ENCODE data around the gene MYH7B.

The MYH7B gene

GRCh38 chr20:34952671-34953070, 3.0 kb upstream of the MYH7B start:
- no peak overlapping the region for H3K27ac ChIP-seq (ENCODE audit: low read length)
- peaks cover 7% of the 10 kb centered on the region for H3K79me2 ChIP-seq (ENCODE audit: low read length)
- no peak overlapping the region for H2AFZ ChIP-seq (ENCODE audit: low read depth, low read length)
- no peak overlapping the region for H3K4me3 ChIP-seq (ENCODE audit: low read length)
- TF ChIP-seq CTCF (IDR thresholded peaks at IDR 0.05; ENCODE audit: low read depth, low read length) (no peak), EZH2phosphoT487 (IDR thresholded peaks at IDR 0.05; ENCODE audit: low read depth) (no peak)
- peaks cover 10% of the 10 kb centered on the region for H3K4me1 ChIP-seq (ENCODE audit: low read length)
- H3K27me3 ChIP-seq (ENCODE audit: low read depth, low read length), result no peaks in the 10 kb centered on the region
- H3K9ac ChIP-seq (ENCODE audit: low read length), result no peak overlapping the region
- H4K20me1 ChIP-seq (ENCODE audit: insufficient read depth, low read length), result no peaks in the 10 kb centered on the region
- H3K36me3 ChIP-seq (replicated peaks; ENCODE audit: low read depth, low read length), result peaks cover 6% of the 10 kb centered on the region
- H3K9me3 ChIP-seq (ENCODE audit: insufficient read depth, low read length), result no peaks in the 10 kb centered on the region
- no peak overlapping the region for H3K4me2 ChIP-seq (ENCODE audit: low read length)

GRCh38 chr20:34953960-34954359, 1.7 kb upstream of the MYH7B start:
- H4K20me1 ChIP-seq (ENCODE audit: insufficient read depth, low read length), result no peaks in the 10 kb centered on the region
- H3K4me1 ChIP-seq (ENCODE audit: low read length), result peaks cover 10% of the 10 kb centered on the region
- H3K9ac ChIP-seq (ENCODE audit: low read length), result no peak overlapping the region
- no peak overlapping the region for H3K4me3 ChIP-seq (ENCODE audit: low read length)
- H2AFZ ChIP-seq (ENCODE audit: low read depth, low read length), result no peak overlapping the region
- no peaks in the 10 kb centered on the region for H3K27me3 ChIP-seq (ENCODE audit: low read depth, low read length)
- no peak overlapping the region for H3K27ac ChIP-seq (ENCODE audit: low read length)
- peaks cover 7% of the 10 kb centered on the region for H3K79me2 ChIP-seq (ENCODE audit: low read length)
- H3K9me3 ChIP-seq (ENCODE audit: insufficient read depth, low read length), result no peaks in the 10 kb centered on the region
- H3K4me2 ChIP-seq (ENCODE audit: low read length), result no peak overlapping the region
- peaks cover 6% of the 10 kb centered on the region for H3K36me3 ChIP-seq (replicated peaks; ENCODE audit: low read depth, low read length)
- TF ChIP-seq CTCF (IDR thresholded peaks at IDR 0.05; ENCODE audit: low read depth, low read length), result no peak
- no peak for TF ChIP-seq EZH2phosphoT487 (IDR thresholded peaks at IDR 0.05; ENCODE audit: low read depth)

GRCh38 chr20:34954904-34955230, 801 bp upstream of the MYH7B start:
- H3K9ac ChIP-seq (ENCODE audit: low read length), result peak overlapping the region; percentile 81
- H3K36me3 ChIP-seq (replicated peaks; ENCODE audit: low read depth, low read length), result peaks cover 3% of the 10 kb centered on the region
- no peaks in the 10 kb centered on the region for H3K27me3 ChIP-seq (ENCODE audit: low read depth, low read length)
- no peak for TF ChIP-seq CTCF (IDR thresholded peaks at IDR 0.05; ENCODE audit: low read depth, low read length)
- TF ChIP-seq EZH2phosphoT487 (IDR thresholded peaks at IDR 0.05; ENCODE audit: low read depth), result no peak
- peak overlapping the region; percentile 61; the same call in 1 of the 2 replicates for H3K27ac ChIP-seq (ENCODE audit: low read length)
- no peaks in the 10 kb centered on the region for H3K9me3 ChIP-seq (ENCODE audit: insufficient read depth, low read length)
- H3K4me2 ChIP-seq (ENCODE audit: low read length), result peak overlapping the region; percentile 74
- H3K79me2 ChIP-seq (ENCODE audit: low read length), result peaks cover 7% of the 10 kb centered on the region
- peaks cover 10% of the 10 kb centered on the region for H3K4me1 ChIP-seq (ENCODE audit: low read length)
- H2AFZ ChIP-seq (ENCODE audit: low read depth, low read length), result peak overlapping the region; percentile 78
- H4K20me1 ChIP-seq (ENCODE audit: insufficient read depth, low read length), result no peaks in the 10 kb centered on the region
- peak overlapping the region; percentile 77 for H3K4me3 ChIP-seq (ENCODE audit: low read length)

- Histone ChIP-seq H3K4me3 (ENCODE audit: low read length) (peak overlapping the region; percentile 77), H3K4me2 (ENCODE audit: low read length) (peak overlapping the region; percentile 74), H3K79me2 (ENCODE audit: low read length) (peaks cover 7% of the 10 kb centered on the region), H2AFZ (ENCODE audit: low read depth, low read length) (peak overlapping the region; percentile 78), H4K20me1 (ENCODE audit: insufficient read depth, low read length) (no peaks in the 10 kb centered on the region), H3K36me3 (replicated peaks; ENCODE audit: low read depth, low read length) (no peaks in the 10 kb centered on the region), H3K27me3 (ENCODE audit: low read depth, low read length) (no peaks in the 10 kb centered on the region), H3K27ac (ENCODE audit: low read length) (peak overlapping the region; percentile 61), H3K9ac (ENCODE audit: low read length) (peak overlapping the region; percentile 81), H3K9me3 (ENCODE audit: insufficient read depth, low read length) (no peaks in the 10 kb centered on the region), H3K4me1 (ENCODE audit: low read length) (peaks cover 14% of the 10 kb centered on the region)
- TF ChIP-seq EZH2phosphoT487 (IDR thresholded peaks at IDR 0.05; ENCODE audit: low read depth), result no peak
- TF ChIP-seq CTCF (IDR thresholded peaks at IDR 0.05; ENCODE audit: low read depth, low read length), result no peak; the same call in 1 of the 2 replicates
Measured at GRCh38 chr20:34956041-34956458, 382 bp downstream of the MYH7B start.
